ENCODE measurements around the gene METRN.
A peak's percentile ranks its signal among the peaks of the same experiment; 100 is the strongest.
"Not testable (repeated sequence)": the region's sequence is repeated elsewhere in the genome, so short reads cannot be mapped to it uniquely, and the experiment has no call there.

The METRN gene

GRCh38 chr16:678209-678857 lies 36.6 kb upstream of the METRN start:
- no peak for DNase-seq

GRCh38 chr16:678858-679813 lies 35.8 kb upstream of the METRN start:
- no peak for DNase-seq

GRCh38 chr16:679814-680624 lies 34.9 kb upstream of the METRN start, which contains the start of gene STUB1:
STUB1 (plus strand) TSS chr16:680410; CDS start chr16:680526, 116 bp downstream.
- DNase-seq = no peak

GRCh38 chr16:680625-680945 lies 34.3 kb upstream of the METRN start:
- DNase-seq = no peak

GRCh38 chr16:680967-681745 lies 33.8 kb upstream of the METRN start:
- no peak for DNase-seq

- DNase-seq = no peak
Measured at GRCh38 chr16:681746-682427, 33.0 kb upstream of the METRN start.

GRCh38 chr16:682493-683395 lies 32.2 kb upstream of the METRN start:
- DNase-seq = no peak

- DNase-seq = no peak
Measured at GRCh38 chr16:683396-684070, 31.4 kb upstream of the METRN start.

GRCh38 chr16:684071-684794 lies 30.7 kb upstream of the METRN start, which contains the start of gene JMJD8:
JMJD8 (minus strand) TSS chr16:684334; CDS start chr16:684319, 15 bp downstream.
- DNase-seq = peak; percentile 86

- DNase-seq = peak; percentile 82
Measured at GRCh38 chr16:684961-685696, 29.8 kb upstream of the METRN start.

GRCh38 chr16:685967-686366 lies 29.0 kb upstream of the METRN start:
- DNase-seq = no peak

- no peak for DNase-seq
Measured at GRCh38 chr16:686459-687260, 28.3 kb upstream of the METRN start.

- DNase-seq = no peak
Measured at GRCh38 chr16:687499-687898, 27.4 kb upstream of the METRN start.

GRCh38 chr16:689175-689897 lies 25.6 kb upstream of the METRN start:
- no peak for DNase-seq

GRCh38 chr16:691242-691641 lies 23.7 kb upstream of the METRN start:
- DNase-seq = not testable (repeated sequence)

GRCh38 chr16:692356-693108 lies 22.4 kb upstream of the METRN start:
- DNase-seq = no peak

Measured in NCI-H2081 treated with DMSO at 0.1 percent for 48 hours (cell line).